ENCODE results near the gene SOX8.

DNA sequence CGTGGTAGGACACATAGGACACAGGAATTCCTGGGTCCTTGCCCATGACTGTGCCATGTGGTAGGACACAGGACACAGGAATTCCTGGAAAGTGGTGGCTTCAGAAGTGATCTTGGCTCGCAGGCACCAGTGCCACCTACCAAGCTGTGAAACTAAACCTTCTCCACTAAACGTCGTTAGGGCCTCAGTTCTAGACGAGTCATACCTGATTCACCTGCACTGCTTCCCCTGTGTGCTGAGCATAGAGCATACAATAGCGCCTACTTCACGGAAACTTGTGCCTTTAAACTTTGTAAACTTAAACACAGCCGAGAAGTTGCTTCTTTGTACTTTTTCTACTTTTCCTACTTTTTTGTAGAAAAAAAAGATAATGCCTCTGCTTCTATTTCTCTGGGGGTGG is 4.8 kb downstream of the SOX8 start:
- TF ChIP-seq, protein P1, sequence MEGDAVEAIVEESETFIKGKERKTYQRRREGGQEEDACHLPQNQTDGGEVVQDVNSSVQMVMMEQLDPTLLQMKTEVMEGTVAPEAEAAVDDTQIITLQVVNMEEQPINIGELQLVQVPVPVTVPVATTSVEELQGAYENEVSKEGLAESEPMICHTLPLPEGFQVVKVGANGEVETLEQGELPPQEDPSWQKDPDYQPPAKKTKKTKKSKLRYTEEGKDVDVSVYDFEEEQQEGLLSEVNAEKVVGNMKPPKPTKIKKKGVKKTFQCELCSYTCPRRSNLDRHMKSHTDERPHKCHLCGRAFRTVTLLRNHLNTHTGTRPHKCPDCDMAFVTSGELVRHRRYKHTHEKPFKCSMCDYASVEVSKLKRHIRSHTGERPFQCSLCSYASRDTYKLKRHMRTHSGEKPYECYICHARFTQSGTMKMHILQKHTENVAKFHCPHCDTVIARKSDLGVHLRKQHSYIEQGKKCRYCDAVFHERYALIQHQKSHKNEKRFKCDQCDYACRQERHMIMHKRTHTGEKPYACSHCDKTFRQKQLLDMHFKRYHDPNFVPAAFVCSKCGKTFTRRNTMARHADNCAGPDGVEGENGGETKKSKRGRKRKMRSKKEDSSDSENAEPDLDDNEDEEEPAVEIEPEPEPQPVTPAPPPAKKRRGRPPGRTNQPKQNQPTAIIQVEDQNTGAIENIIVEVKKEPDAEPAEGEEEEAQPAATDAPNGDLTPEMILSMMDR (conservative IDR thresholded peaks at IDR 0.05; ENCODE audit: low read depth, low read length), result no peak
- TF ChIP-seq EZH2 (IDR thresholded peaks at IDR 0.05; ENCODE audit: borderline replicate concordance, low read depth, low read length, poor library complexity, severe bottlenecking), result no peak
